Calu3 (cell line): Measurements from ENCODE around the gene CBX2. TPM values are rescaled to one million over a fixed set of nuclear protein-coding genes. Genes with fewer than 3 reads are reported as not detected.
"Not testable (repeated sequence)": the region's sequence is repeated elsewhere in the genome, so short reads cannot be mapped to it uniquely, and the experiment has no call there.

Experiments used
- BruUV-seq: library from RNA; stranded (reverse); fragments of 400-500 nt; replicated peaks from 2 replicates; lab custom pipeline; 2021; lab: Mats Ljungman, UMichigan
- CTCF ChIA-PET: fragments of 300-600 bp; sonication (Branson Sonifier 250); formaldehyde crosslinking; loops from one replicate; lab custom pipeline; 2022; ENCODE audit warnings: antibody characterized with exemption; lab: Charles Lee
- DNase-seq: peaks from one replicate; pipeline ENCODE4 v3.0.0; 2022
- H3K27ac Mint-ChIP-seq: one replicate; pipeline ENCODE4 v1.8.0; 2022; ENCODE audit warnings: mixed read lengths; ENCODE audit not compliant: unreplicated experiment
- H3K27me3 Mint-ChIP-seq: one replicate; pipeline ENCODE4 v1.8.0; 2022; ENCODE audit warnings: mixed read lengths; ENCODE audit not compliant: unreplicated experiment
- H3K36me3 Mint-ChIP-seq: one replicate; pipeline ENCODE4 v1.8.0; 2022; ENCODE audit warnings: mild to moderate bottlenecking, moderate library complexity, mixed read lengths; ENCODE audit not compliant: insufficient read depth, unreplicated experiment
- H3K4me1 Mint-ChIP-seq: one replicate; pipeline ENCODE4 v1.8.0; 2022; ENCODE audit warnings: mild to moderate bottlenecking, low read depth, mixed read lengths; ENCODE audit not compliant: unreplicated experiment
- H3K4me3 Mint-ChIP-seq: one replicate; pipeline ENCODE4 v1.8.0; 2022; ENCODE audit warnings: mild to moderate bottlenecking, low read depth, moderate library complexity, mixed read lengths; ENCODE audit not compliant: unreplicated experiment
- H3K9me3 Mint-ChIP-seq: one replicate; pipeline ENCODE4 v1.8.0; 2022; ENCODE audit warnings: low read depth, mixed read lengths; ENCODE audit not compliant: unreplicated experiment
- CTCF ChIP-seq: fragments of 200-600 bp; IDR thresholded peaks from one replicate; pipeline ENCODE4 v1.8.0; 2022; ENCODE audit warnings: antibody characterized with exemption; ENCODE audit not compliant: unreplicated experiment
- intact Hi-C: fragments of 100-400 bp; cut with micrococcal nuclease; formaldehyde crosslinking; loops from one replicate; pipeline ENCODE4 v1.10.0; 2022; ENCODE audit not compliant: unreplicated experiment
- total RNA-seq: library from RNA; stranded (reverse); gene quantifications from 2 replicates; pipeline ENCODE4 v1.2.3, GENCODE V29; 2022

The CBX2 gene
- total RNA-seq, 1 experiment from 2014 or later, result 8.3 TPM

- DNase-seq, result no peak
- BruUV-seq, result no TSS peak
- H3K9me3 Mint-ChIP-seq, result no peaks in the 10 kb centered on the region
- no peak overlapping the region for H3K27ac Mint-ChIP-seq
- CTCF ChIA-PET, result interaction anchor here (0.8 to 1.1 kb wide), 2 partner anchors 29 to 49 kb away, joined by 3 to 4 read pairs; no protein-coding TSS in a partner anchor
- peaks cover 9% of the 10 kb centered on the region for H3K4me1 Mint-ChIP-seq
- peaks cover 81% of the 10 kb centered on the region for H3K27me3 Mint-ChIP-seq
- intact Hi-C loops, result no loop called here
- TF ChIP-seq CTCF, result no peak
- H3K36me3 Mint-ChIP-seq, result no peaks in the 10 kb centered on the region
- H3K4me3 Mint-ChIP-seq, result no peak overlapping the region
Observed at GRCh38 chr17:79771276-79771675, 6.7 kb upstream of the CBX2 start.

- H3K36me3 Mint-ChIP-seq, H3K4me3 Mint-ChIP-seq, BruUV-seq, intact Hi-C loops, H3K9me3 Mint-ChIP-seq, DNase-seq, H3K4me1 Mint-ChIP-seq, H3K27ac Mint-ChIP-seq: not testable (repeated sequence)
- CTCF ChIA-PET, result interaction anchor here (0.5 kb wide), 1 partner anchor 26 kb away, joined by 3 read pairs; no protein-coding TSS in a partner anchor
- H3K27me3 Mint-ChIP-seq, result peaks cover 84% of the 10 kb centered on the region
Observed at GRCh38 chr17:79772726-79773125, 5.2 kb upstream of the CBX2 start.

GRCh38 chr17:79774561-79774975 is 3.4 kb upstream of the CBX2 start:
- H3K27me3 Mint-ChIP-seq, result peaks cover 81% of the 10 kb centered on the region
- no TSS peak for BruUV-seq
- no peaks in the 10 kb centered on the region for H3K9me3 Mint-ChIP-seq
- DNase-seq, result no peak
- no peak overlapping the region for H3K27ac Mint-ChIP-seq
- peaks cover 8% of the 10 kb centered on the region for H3K36me3 Mint-ChIP-seq
- intact Hi-C loops, result no loop called here
- H3K4me3 Mint-ChIP-seq, result no peak overlapping the region
- no peak for TF ChIP-seq CTCF
- H3K4me1 Mint-ChIP-seq, result peaks cover 16% of the 10 kb centered on the region
- CTCF ChIA-PET, result no interaction called here

- CTCF ChIA-PET, result no interaction called here
- Mint-ChIP-seq H3K4me1 (peaks cover 7% of the 10 kb centered on the region), H3K36me3 (peaks cover 8% of the 10 kb centered on the region), H3K27me3 (peaks cover 74% of the 10 kb centered on the region), H3K9me3 (no peaks in the 10 kb centered on the region), H3K27ac (no peak overlapping the region), H3K4me3 (no peak overlapping the region)
- no peak for TF ChIP-seq CTCF
- DNase-seq, result no peak
- intact Hi-C loops, result loop anchor here (5.0 kb wide), 1 partner anchor 33 kb away; no protein-coding TSS in a partner anchor
- no TSS peak for BruUV-seq
Observed at GRCh38 chr17:79775632-79776031, 2.3 kb upstream of the CBX2 start.

- Mint-ChIP-seq H3K4me3 (peak overlapping the region; percentile 93), H3K9me3 (no peaks in the 10 kb centered on the region), H3K27ac (no peak overlapping the region), H3K36me3 (peaks cover 8% of the 10 kb centered on the region), H3K27me3 (peaks cover 71% of the 10 kb centered on the region), H3K4me1 (peaks cover 7% of the 10 kb centered on the region)
- intact Hi-C loops, result loop anchor here (5.0 kb wide), 1 partner anchor 34 kb away; no protein-coding TSS in a partner anchor
- CTCF ChIA-PET, result interaction anchor here (0.6 to 1.1 kb wide), 2 partner anchors 32 to 56 kb away, joined by 3 read pairs; no protein-coding TSS in a partner anchor
- no peak for DNase-seq
- no peak for TF ChIP-seq CTCF
- BruUV-seq, result no TSS peak
Observed at GRCh38 chr17:79776376-79777119, 1.4 kb upstream of the CBX2 start.
